ENCODE measurements around the gene COL6A5. TPM values are rescaled to one million over a fixed set of nuclear protein-coding genes. Genes with fewer than 3 reads are reported as not detected.

The COL6A5 gene
- polyA plus RNA-seq, 1 donor from 2014 or later: not detected

Other genes starting within 250 kb of the COL6A5 start
- gene COL6A6, start 171.5 kb downstream of the COL6A5 start, polyA plus RNA-seq: not detected

All from IgD-negative memory B cell (primary cell).